A549 treated with dexamethasone at 1 μM for 4 hours (cell line): ENCODE results near the gene ALG11. TPM values are rescaled to one million over a fixed set of nuclear protein-coding genes. Genes with fewer than 3 reads are reported as not detected.

ENCODE experiments used
- total RNA-seq: library from RNA; stranded (reverse); fragments of 200-300 nt; extraction: Qiagen RNA extraction; gene quantifications from 5 replicates; pipeline ENCODE4 v1.2.3, GENCODE V29; 2022

The ALG11 gene
- 6.7 to 10.1 TPM (median 8.3 TPM) in 5 replicates for total RNA-seq

GRCh38 chr13:52011632-52012511 lies at the start of gene ALG11:
TSS of gene ALG11 (plus strand) at chr13:52012398. CDS start at chr13:52012419, 21 bp downstream.

DNA sequence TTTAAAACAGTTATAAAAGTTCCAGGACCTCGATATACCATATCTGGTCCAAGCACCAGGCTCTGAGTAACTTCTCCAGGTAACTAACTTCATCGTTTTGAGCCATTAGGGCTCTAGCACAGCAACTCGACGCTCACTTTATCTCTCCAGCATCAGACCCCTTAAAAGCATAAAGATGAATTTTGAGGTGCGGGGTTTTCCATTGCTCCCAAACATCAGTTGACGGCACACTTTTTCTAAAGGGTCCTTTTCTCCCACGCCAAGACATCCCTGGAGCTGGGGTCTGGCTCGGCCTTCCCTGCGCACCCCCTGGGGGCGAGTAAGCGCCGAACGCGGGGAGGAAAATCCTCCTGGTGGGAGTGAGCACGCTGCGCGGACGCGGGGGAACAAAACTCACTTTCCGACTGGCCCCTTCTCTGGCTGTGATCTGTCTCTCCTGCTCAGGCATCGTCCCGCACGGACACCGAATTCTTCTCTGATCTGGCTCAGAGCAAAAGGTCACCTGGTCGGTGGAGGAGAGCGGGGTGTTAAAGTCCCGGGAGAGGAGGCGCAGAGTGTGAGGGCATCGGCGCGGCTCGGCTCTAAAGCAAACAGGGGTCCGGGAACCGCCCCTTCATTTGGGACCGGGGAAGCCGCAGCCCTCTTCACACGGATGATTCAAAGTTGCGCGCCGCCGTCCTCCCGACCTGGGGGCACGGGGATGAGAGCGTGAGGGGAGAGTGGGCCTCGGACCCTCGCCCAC lies 1.1 kb upstream of the ALG11 start, which contains the start of gene ATP7B:
ATP7B (minus strand) TSS at position 561 of the 742 bp plus-strand sequence; CDS start at position 448, 113 bp downstream.

DNA sequence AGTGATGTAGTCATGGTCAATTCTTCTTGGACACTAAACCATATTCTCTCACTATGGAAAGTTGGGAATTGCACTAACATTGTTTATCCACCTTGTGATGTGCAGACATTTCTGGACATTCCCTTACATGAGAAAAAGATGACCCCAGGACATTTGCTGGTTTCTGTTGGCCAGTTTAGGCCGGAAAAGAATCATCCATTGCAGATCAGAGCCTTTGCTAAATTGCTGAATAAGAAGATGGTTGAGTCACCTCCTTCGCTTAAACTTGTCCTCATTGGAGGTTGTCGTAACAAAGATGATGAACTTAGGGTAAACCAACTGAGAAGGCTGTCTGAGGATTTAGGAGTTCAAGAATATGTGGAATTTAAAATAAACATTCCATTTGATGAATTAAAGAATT lies 12.3 kb downstream of the ALG11 start, which contains the start of gene UTP14C:
UTP14C (plus strand) TSS at position 211 of the 400 bp plus-strand sequence. CDS start 4,114 bp downstream, outside the sequence.

Other genes starting within 250 kb of the ALG11 start
- gene DHRS12, start 208.2 kb upstream of the ALG11 start, total RNA-seq, result 3.9 to 5.4 TPM (median 4.3 TPM) in 5 replicates
- gene TMEM272, start 167.2 kb upstream of the ALG11 start, total RNA-seq, result not detected in 5 replicates
- not detected in 5 replicates for gene CCDC70, start 150.4 kb upstream of the ALG11 start, total RNA-seq
- gene ATP7B, start 948 bp upstream of the ALG11 start, total RNA-seq, result 1.6 to 3.5 TPM (median 2.9 TPM) in 5 replicates
- 6.2 to 7.9 TPM (median 7.3 TPM) in 5 replicates for gene UTP14C, start 12.3 kb downstream of the ALG11 start, total RNA-seq
- gene NEK5, start 116.7 kb downstream of the ALG11 start, total RNA-seq, result 0.05 to 0.21 TPM (median 0.07 TPM) in 5 replicates
- 6.4 to 9.0 TPM (median 8.8 TPM) in 5 replicates for gene NEK3, start 147.2 kb downstream of the ALG11 start, total RNA-seq